Ishikawa (cell line): ENCODE results near the gene FAM83G.

Experiments
- EP300 ChIP-seq: IDR thresholded peaks from 2 replicates; pipeline ENCODE4 v1.6.1; 2012; ENCODE audit warnings: borderline replicate concordance
- MAX ChIP-seq: IDR thresholded peaks from 2 replicates; pipeline ENCODE4 v1.6.1; 2012
- REST ChIP-seq: IDR thresholded peaks from 2 replicates; pipeline ENCODE4 v1.6.1; 2012; ENCODE audit warnings: low read depth, mild to moderate bottlenecking
- TAF1 ChIP-seq: IDR thresholded peaks from 2 replicates; pipeline ENCODE4 v1.6.1; 2012; ENCODE audit warnings: low read depth, mild to moderate bottlenecking
- TCF12 ChIP-seq: IDR thresholded peaks from 2 replicates; pipeline ENCODE4 v1.6.1; 2012; ENCODE audit warnings: low read depth

- TF ChIP-seq EP300, result no peak
- no peak for TF ChIP-seq REST
- no peak for TF ChIP-seq TAF1
- TF ChIP-seq TCF12, result no peak
- TF ChIP-seq MAX, result no peak
These were observed 27.5 kb downstream of the FAM83G start for GRCh38 chr17:18977021-18977420.
